ENCODE results near the gene NACC2. TPM values are rescaled to one million over a fixed set of nuclear protein-coding genes. Genes with fewer than 3 reads are reported as not detected.

NACC2 gene
- total RNA-seq, 2 donors from 2014 or later: 19.2 to 21.1 TPM

- no peaks in the 10 kb centered on the region for H3K9me3 Mint-ChIP-seq
- H3K4me1 Mint-ChIP-seq (ENCODE audit: low read depth in 2 of 2): peaks cover 5 to 29% of the 10 kb centered on the region in 2 donors
- H3K4me3 Mint-ChIP-seq: no peak overlapping the region
- ATAC-seq (peak; percentile 41 to 59), DNase-seq (ENCODE audit: low spot score) (no peak)
- no peaks in the 10 kb centered on the region for H3K27me3 Mint-ChIP-seq
- H3K36me3 Mint-ChIP-seq: no peaks in the 10 kb centered on the region
- H3K27ac Mint-ChIP-seq: peak overlapping the region in 1 of 2 donors; percentile 65
Measured at GRCh38 chr9:136088939-136089696, 6.0 kb downstream of the NACC2 start.

GRCh38 chr9:136088481-136088938 is 6.6 kb downstream of the NACC2 start:
- no peaks in the 10 kb centered on the region for H3K9me3 Mint-ChIP-seq
- H3K4me3 Mint-ChIP-seq: no peak overlapping the region
- peaks cover 5 to 29% of the 10 kb centered on the region in 2 donors for H3K4me1 Mint-ChIP-seq (ENCODE audit: low read depth in 2 of 2)
- no peak for DNase-seq (ENCODE audit: low spot score)
- no peak overlapping the region for H3K27ac Mint-ChIP-seq
- H3K27me3 Mint-ChIP-seq: no peaks in the 10 kb centered on the region
- no peaks in the 10 kb centered on the region for H3K36me3 Mint-ChIP-seq
- ATAC-seq: peak in 1 of 2 donors; percentile 2

GRCh38 chr9:136087741-136088480 is 7.2 kb downstream of the NACC2 start:
- ATAC-seq: no peak
- Mint-ChIP-seq H3K9me3 (no peaks in the 10 kb centered on the region), H3K4me1 (ENCODE audit: low read depth in 2 of 2) (peaks cover 5 to 27% of the 10 kb centered on the region in 2 donors), H3K27me3 (no peaks in the 10 kb centered on the region), H3K27ac (no peak overlapping the region), H3K36me3 (no peaks in the 10 kb centered on the region), H3K4me3 (no peak overlapping the region)
- DNase-seq (ENCODE audit: low spot score): no peak

GRCh38 chr9:136086951-136087740 is 7.9 kb downstream of the NACC2 start:
- ATAC-seq: no peak
- peaks cover 5 to 30% of the 10 kb centered on the region in 2 donors for H3K4me1 Mint-ChIP-seq (ENCODE audit: low read depth in 2 of 2)
- H3K27ac Mint-ChIP-seq: peak overlapping the region in 1 of 2 donors; percentile 57
- no peak overlapping the region for H3K4me3 Mint-ChIP-seq
- no peaks in the 10 kb centered on the region for H3K27me3 Mint-ChIP-seq
- H3K9me3 Mint-ChIP-seq: no peaks in the 10 kb centered on the region
- H3K36me3 Mint-ChIP-seq: no peaks in the 10 kb centered on the region
- no peak for DNase-seq (ENCODE audit: low spot score)

- DNase-seq (ENCODE audit: low spot score) (no peak), ATAC-seq (no peak)
- Mint-ChIP-seq H3K4me1 (ENCODE audit: low read depth in 2 of 2) (peaks cover 5 to 24% of the 10 kb centered on the region in 2 donors), H3K36me3 (no peaks in the 10 kb centered on the region), H3K4me3 (no peak overlapping the region), H3K9me3 (no peaks in the 10 kb centered on the region), H3K27me3 (no peaks in the 10 kb centered on the region), H3K27ac (peak overlapping the region in 1 of 2 donors; percentile 57)
Measured at GRCh38 chr9:136086213-136086881, 8.7 kb downstream of the NACC2 start.

- no peak for DNase-seq (ENCODE audit: low spot score)
Measured at GRCh38 chr9:136085815-136086212, 9.3 kb downstream of the NACC2 start.

DNA sequence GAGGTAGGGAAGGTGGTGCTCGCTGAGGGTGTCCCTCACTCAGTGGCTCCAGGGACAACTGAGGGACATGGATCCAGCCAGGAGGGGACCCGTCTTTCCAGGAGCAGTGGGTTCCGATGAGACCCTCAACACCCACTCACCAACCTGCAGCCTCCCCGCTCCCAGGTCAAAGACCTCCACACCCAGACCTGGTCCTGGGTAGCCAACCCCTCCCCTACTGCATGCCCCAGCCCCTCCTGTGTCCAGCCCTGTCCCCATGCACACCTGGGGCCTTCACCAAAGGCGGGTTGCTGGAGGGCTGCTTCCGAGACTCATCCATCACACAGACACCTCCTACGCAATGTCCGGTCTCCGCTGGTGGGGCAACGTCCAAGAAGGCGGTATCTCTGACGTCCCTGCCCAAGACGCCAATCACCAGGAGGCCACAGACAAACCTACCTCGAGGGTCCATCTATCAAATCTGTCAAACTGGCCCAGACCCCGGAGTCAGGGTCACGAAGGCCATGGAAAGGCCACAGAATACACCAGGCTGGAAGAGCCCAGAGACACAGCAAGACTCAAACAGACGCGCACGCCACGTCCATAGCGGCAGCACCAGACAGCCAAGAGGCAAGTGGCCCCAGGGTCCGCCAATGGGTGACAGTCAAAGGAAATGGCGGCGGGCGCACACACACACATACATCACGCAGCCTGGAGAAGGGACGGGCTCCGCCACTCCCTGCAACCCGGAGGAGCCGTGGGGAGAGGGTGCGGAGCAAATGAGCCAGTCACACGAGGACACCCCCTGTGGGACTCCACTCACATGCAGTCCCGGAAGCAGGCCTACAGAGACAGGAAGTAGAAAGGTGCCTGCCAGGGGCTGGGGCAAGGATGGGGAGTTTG is 10.8 kb downstream of the NACC2 start:
- Mint-ChIP-seq H3K27me3 (no peaks in the 10 kb centered on the region), H3K4me3 (no peak overlapping the region), H3K36me3 (no peaks in the 10 kb centered on the region), H3K9me3 (no peaks in the 10 kb centered on the region), H3K4me1 (ENCODE audit: low read depth in 2 of 2) (peaks cover 11 to 25% of the 10 kb centered on the region in 2 donors), H3K27ac (peak overlapping the region in 1 of 2 donors; percentile 73)
- ATAC-seq (no peak), DNase-seq (ENCODE audit: low spot score) (no peak)

More at GRCh38 chr9:136085815-136086212, 9.3 kb downstream of the NACC2 start:
- no peak for ATAC-seq
- Mint-ChIP-seq H3K4me1 (ENCODE audit: low read depth in 2 of 2) (peaks cover 5 to 24% of the 10 kb centered on the region in 2 donors), H3K36me3 (no peaks in the 10 kb centered on the region), H3K27me3 (no peaks in the 10 kb centered on the region), H3K27ac (no peak overlapping the region), H3K4me3 (no peak overlapping the region), H3K9me3 (no peaks in the 10 kb centered on the region)

GRCh38 chr9:136083558-136084062 is 11.5 kb downstream of the NACC2 start:
- H3K4me3 Mint-ChIP-seq: no peak overlapping the region
- DNase-seq (ENCODE audit: low spot score): no peak
- H3K36me3 Mint-ChIP-seq: no peaks in the 10 kb centered on the region
- H3K27me3 Mint-ChIP-seq: no peaks in the 10 kb centered on the region
- H3K4me1 Mint-ChIP-seq (ENCODE audit: low read depth in 2 of 2): peaks cover 11 to 29% of the 10 kb centered on the region in 2 donors
- no peak overlapping the region for H3K27ac Mint-ChIP-seq
- ATAC-seq: no peak
- no peaks in the 10 kb centered on the region for H3K9me3 Mint-ChIP-seq

GRCh38 chr9:136082496-136083361 is 12.4 kb downstream of the NACC2 start:
- H3K4me3 Mint-ChIP-seq: no peak overlapping the region
- DNase-seq (ENCODE audit: low spot score): no peak
- no peaks in the 10 kb centered on the region for H3K9me3 Mint-ChIP-seq
- no peak for ATAC-seq
- H3K36me3 Mint-ChIP-seq: no peaks in the 10 kb centered on the region
- no peaks in the 10 kb centered on the region for H3K27me3 Mint-ChIP-seq
- H3K4me1 Mint-ChIP-seq (ENCODE audit: low read depth in 2 of 2): peaks cover 11 to 29% of the 10 kb centered on the region in 2 donors
- H3K27ac Mint-ChIP-seq: no peak overlapping the region

GRCh38 chr9:136081826-136082495 is 13.1 kb downstream of the NACC2 start:
- Mint-ChIP-seq H3K27ac (no peak overlapping the region), H3K27me3 (no peaks in the 10 kb centered on the region), H3K4me1 (ENCODE audit: low read depth in 2 of 2) (peaks cover 16 to 27% of the 10 kb centered on the region in 2 donors), H3K4me3 (no peak overlapping the region), H3K9me3 (no peaks in the 10 kb centered on the region), H3K36me3 (no peaks in the 10 kb centered on the region)
- DNase-seq (ENCODE audit: low spot score) (no peak), ATAC-seq (no peak)

DNA sequence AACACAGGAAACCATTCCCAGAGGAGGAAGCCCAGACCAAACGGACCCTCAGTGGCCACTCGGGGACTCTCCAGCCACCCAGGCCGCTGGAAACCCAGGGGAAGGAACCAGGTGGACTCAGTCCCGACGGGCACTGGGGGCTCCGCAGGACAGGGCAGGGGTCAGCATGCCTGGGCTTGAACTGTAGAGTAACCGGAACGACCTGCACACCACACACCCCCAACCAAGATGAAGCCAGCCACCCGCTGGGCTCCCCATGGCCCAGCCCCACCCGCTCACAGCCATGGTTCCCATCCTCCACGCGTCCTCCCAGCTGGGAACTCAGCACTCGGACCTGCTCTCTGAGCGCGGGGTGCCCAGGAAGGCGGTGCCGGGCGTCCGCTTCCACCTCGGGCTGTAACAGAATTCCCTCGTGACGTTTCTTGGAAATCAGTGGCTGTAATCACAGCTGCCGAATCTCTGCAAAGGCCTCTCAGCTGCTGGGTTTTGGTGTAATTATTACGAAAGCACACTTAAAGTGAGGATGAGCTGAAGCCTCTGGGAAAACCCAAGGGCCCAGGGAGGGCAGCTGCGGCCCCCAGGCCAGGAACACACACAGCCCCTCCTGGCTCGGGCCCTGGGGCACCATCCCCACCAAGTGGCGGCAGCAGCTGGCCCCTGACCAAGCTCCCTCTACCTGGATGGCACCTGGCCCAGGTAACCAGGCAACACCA is 13.8 kb downstream of the NACC2 start:
- no peaks in the 10 kb centered on the region for H3K36me3 Mint-ChIP-seq
- no peaks in the 10 kb centered on the region for H3K9me3 Mint-ChIP-seq
- no peaks in the 10 kb centered on the region for H3K27me3 Mint-ChIP-seq
- peaks cover 18 to 24% of the 10 kb centered on the region in 2 donors for H3K4me1 Mint-ChIP-seq (ENCODE audit: low read depth in 2 of 2)
- ATAC-seq (no peak), DNase-seq (ENCODE audit: low spot score) (no peak)
- no peak overlapping the region for H3K27ac Mint-ChIP-seq
- H3K4me3 Mint-ChIP-seq: no peak overlapping the region
